Right renal pelvis (tissue), 4 donors: Measurements from ENCODE around the gene TTLL1. TPM values are rescaled to one million over a fixed set of nuclear protein-coding genes. Genes with fewer than 3 reads are reported as not detected.
"Not testable (repeated sequence)": the region's sequence is repeated elsewhere in the genome, so short reads cannot be mapped to it uniquely, and the experiment has no call there.

ENCODE experiments used
- DNase-seq, 4 donors: peaks; one replicate each; pipeline ENCODE4 v3.0.0-alpha.2; 2013; ENCODE audit warnings: low read depth in 4 of 4, low spot score in 3 of 4, missing footprints in 1 of 4
- polyA plus RNA-seq, 4 donors: library from polyadenylated mRNA; unstranded; fragments of 120-200 nt; gene quantifications; one replicate each; pipeline ENCODE4 v1.2.1, GENCODE V29; 2013; ENCODE audit not compliant: insufficient read length in 4 of 4

TTLL1 gene
- polyA plus RNA-seq, 4 donors: 15.4 to 20.6 (median 19.1) TPM

GRCh38 chr22:43110927-43111623 is 21.9 kb upstream of the TTLL1 start:
- no peak for DNase-seq

- no peak for DNase-seq
Observed at GRCh38 chr22:43110444-43110926, 21.3 kb upstream of the TTLL1 start, which contains the start of gene BIK. BIK (plus strand) TSS chr22:43110750; CDS start chr22:43124023, 13,273 bp downstream.

GRCh38 chr22:43109921-43110443 is 20.8 kb upstream of the TTLL1 start:
- no peak for DNase-seq

GRCh38 chr22:43109511-43109910 is 20.3 kb upstream of the TTLL1 start:
- no peak for DNase-seq

- DNase-seq: no peak
Observed at GRCh38 chr22:43106302-43106701, 17.1 kb upstream of the TTLL1 start.

- DNase-seq: not testable (repeated sequence)
Observed at GRCh38 chr22:43104950-43105349, 15.8 kb upstream of the TTLL1 start.

- not testable (repeated sequence) for DNase-seq
Observed at GRCh38 chr22:43104056-43104625, 14.9 kb upstream of the TTLL1 start.

- DNase-seq: no peak
Observed at GRCh38 chr22:43101306-43101705, 12.1 kb upstream of the TTLL1 start.

GRCh38 chr22:43100225-43100624 is 11.0 kb upstream of the TTLL1 start:
- DNase-seq: no peak

GRCh38 chr22:43099095-43099494 is 9.9 kb upstream of the TTLL1 start:
- no peak for DNase-seq

- DNase-seq: no peak
Observed at GRCh38 chr22:43098356-43098755, 9.2 kb upstream of the TTLL1 start.

- DNase-seq: no peak
Observed at GRCh38 chr22:43096420-43096819, 7.2 kb upstream of the TTLL1 start.

- DNase-seq: no peak
Observed at GRCh38 chr22:43094551-43094950, 5.4 kb upstream of the TTLL1 start.

- DNase-seq: no peak
Observed at GRCh38 chr22:43094085-43094484, 4.9 kb upstream of the TTLL1 start.

- no peak for DNase-seq
Observed at GRCh38 chr22:43092085-43092484, 2.9 kb upstream of the TTLL1 start.

- no peak for DNase-seq
Observed at GRCh38 chr22:43090130-43090789, 1.1 kb upstream of the TTLL1 start.

GRCh38 chr22:43088627-43088983 is 586 bp downstream of the TTLL1 start:
- no peak for DNase-seq

GRCh38 chr22:43085658-43086606 is 3.3 kb downstream of the TTLL1 start:
- no peak for DNase-seq

GRCh38 chr22:43081968-43082367 is 7.2 kb downstream of the TTLL1 start:
- DNase-seq: no peak

- no peak for DNase-seq
Observed at GRCh38 chr22:43080616-43081015, 8.6 kb downstream of the TTLL1 start.
